Activated T-helper 17 cell treated with anti-CD3 and anti-CD28 coated beads, Interleukin-2, amount 50 U/mL, for 72 hours (primary cell): Measurements from ENCODE around the gene CLEC4M. TPM values are rescaled to one million over a fixed set of nuclear protein-coding genes. Genes with fewer than 3 reads are reported as not detected.
"Not testable (repeated sequence)": the region's sequence is repeated elsewhere in the genome, so short reads cannot be mapped to it uniquely, and the experiment has no call there.

Source experiments
- ATAC-seq: fragments of 150-1000 bp; cut with Tn5 transposase; replicated peaks from 2 replicates; pipeline ENCODE4 v1.10.0; 2021; ENCODE audit warnings: mild to moderate bottlenecking, moderate library complexity
- H3K27ac Mint-ChIP-seq: one replicate; pipeline ENCODE4 v1.8.0; 2022; ENCODE audit warnings: mixed read lengths
- H3K27me3 Mint-ChIP-seq: one replicate; pipeline ENCODE4 v1.8.0; 2022; ENCODE audit warnings: mixed read lengths
- H3K36me3 Mint-ChIP-seq: one replicate; pipeline ENCODE4 v1.8.0; 2022; ENCODE audit warnings: low read depth, mild to moderate bottlenecking, mixed read lengths
- H3K4me1 Mint-ChIP-seq: one replicate; pipeline ENCODE4 v1.8.0; 2022; ENCODE audit warnings: mixed read lengths
- H3K4me3 Mint-ChIP-seq: one replicate; pipeline ENCODE4 v1.8.0; 2022; ENCODE audit warnings: mild to moderate bottlenecking, mixed read lengths
- H3K9me3 Mint-ChIP-seq: one replicate; pipeline ENCODE4 v1.8.0; 2022; ENCODE audit warnings: mixed read lengths
- total RNA-seq, 2 donors: library from RNA; stranded (reverse); gene quantifications; one replicate each; pipeline ENCODE4 v1.2.3, GENCODE V29; 2022

CLEC4M gene
- total RNA-seq, 2 donors from 2014 or later: not detected

- Mint-ChIP-seq H3K27ac (no peak overlapping the region), H3K4me3 (no peak overlapping the region), H3K36me3 (no peaks in the 10 kb centered on the region), H3K9me3 (no peaks in the 10 kb centered on the region), H3K27me3 (peaks cover 19% of the 10 kb centered on the region), H3K4me1 (peaks cover 4% of the 10 kb centered on the region)
- ATAC-seq: no peak
These were observed 28.5 kb upstream of the CLEC4M start for GRCh38 chr19:7734220-7735203.

GRCh38 chr19:7736148-7736547 lies 26.9 kb upstream of the CLEC4M start:
- H3K9me3 Mint-ChIP-seq: no peaks in the 10 kb centered on the region
- H3K36me3 Mint-ChIP-seq: no peaks in the 10 kb centered on the region
- H3K27ac Mint-ChIP-seq: no peak overlapping the region
- peaks cover 4% of the 10 kb centered on the region for H3K4me1 Mint-ChIP-seq
- H3K4me3 Mint-ChIP-seq: no peak overlapping the region
- H3K27me3 Mint-ChIP-seq: peaks cover 26% of the 10 kb centered on the region
- no peak for ATAC-seq

- H3K27ac Mint-ChIP-seq: no peak overlapping the region
- peaks cover 4% of the 10 kb centered on the region for H3K4me1 Mint-ChIP-seq
- H3K9me3 Mint-ChIP-seq: no peaks in the 10 kb centered on the region
- H3K4me3 Mint-ChIP-seq: no peak overlapping the region
- no peaks in the 10 kb centered on the region for H3K36me3 Mint-ChIP-seq
- peaks cover 25% of the 10 kb centered on the region for H3K27me3 Mint-ChIP-seq
- ATAC-seq: no peak
These were observed 25.8 kb upstream of the CLEC4M start for GRCh38 chr19:7737215-7737614.

GRCh38 chr19:7738023-7738422 lies 25.0 kb upstream of the CLEC4M start:
- ATAC-seq: peak; percentile 94
- Mint-ChIP-seq H3K27ac (peak overlapping the region; percentile 60), H3K36me3 (no peaks in the 10 kb centered on the region), H3K4me1 (peaks cover 4% of the 10 kb centered on the region), H3K9me3 (no peaks in the 10 kb centered on the region), H3K27me3 (peaks cover 28% of the 10 kb centered on the region), H3K4me3 (no peak overlapping the region)

GRCh38 chr19:7739211-7739755 lies 23.8 kb upstream of the CLEC4M start:
- H3K36me3 Mint-ChIP-seq: no peaks in the 10 kb centered on the region
- H3K4me1 Mint-ChIP-seq: peaks cover 4% of the 10 kb centered on the region
- no peak overlapping the region for H3K27ac Mint-ChIP-seq
- H3K9me3 Mint-ChIP-seq: no peaks in the 10 kb centered on the region
- peaks cover 35% of the 10 kb centered on the region for H3K27me3 Mint-ChIP-seq
- ATAC-seq: no peak
- no peak overlapping the region for H3K4me3 Mint-ChIP-seq

GRCh38 chr19:7739801-7740681 lies 23.0 kb upstream of the CLEC4M start:
- Mint-ChIP-seq H3K36me3 (no peaks in the 10 kb centered on the region), H3K4me3 (no peak overlapping the region), H3K9me3 (no peaks in the 10 kb centered on the region), H3K27ac (no peak overlapping the region), H3K4me1 (peaks cover 4% of the 10 kb centered on the region), H3K27me3 (peaks cover 39% of the 10 kb centered on the region)
- no peak for ATAC-seq

GRCh38 chr19:7740682-7741054 lies 22.4 kb upstream of the CLEC4M start:
- Mint-ChIP-seq H3K4me3 (no peak overlapping the region), H3K9me3 (no peaks in the 10 kb centered on the region), H3K27me3 (peaks cover 39% of the 10 kb centered on the region), H3K4me1 (peaks cover 4% of the 10 kb centered on the region), H3K36me3 (no peaks in the 10 kb centered on the region), H3K27ac (no peak overlapping the region)
- no peak for ATAC-seq

- Mint-ChIP-seq H3K27ac (no peak overlapping the region), H3K27me3 (peaks cover 39% of the 10 kb centered on the region), H3K9me3 (no peaks in the 10 kb centered on the region), H3K36me3 (no peaks in the 10 kb centered on the region), H3K4me1 (peaks cover 4% of the 10 kb centered on the region), H3K4me3 (no peak overlapping the region)
- no peak for ATAC-seq
These were observed 20.5 kb upstream of the CLEC4M start for GRCh38 chr19:7742575-7742974.

GRCh38 chr19:7742991-7743390 lies 20.1 kb upstream of the CLEC4M start:
- Mint-ChIP-seq H3K4me1 (peaks cover 2% of the 10 kb centered on the region), H3K36me3 (no peaks in the 10 kb centered on the region), H3K9me3 (no peaks in the 10 kb centered on the region), H3K4me3 (no peak overlapping the region), H3K27me3 (peaks cover 42% of the 10 kb centered on the region), H3K27ac (no peak overlapping the region)
- ATAC-seq: no peak

- Mint-ChIP-seq H3K4me3 (no peak overlapping the region), H3K9me3 (no peaks in the 10 kb centered on the region), H3K36me3 (no peaks in the 10 kb centered on the region), H3K27me3 (peaks cover 46% of the 10 kb centered on the region), H3K27ac (no peak overlapping the region), H3K4me1 (no peaks in the 10 kb centered on the region)
- peak; percentile 35 for ATAC-seq
These were observed 19.6 kb upstream of the CLEC4M start for GRCh38 chr19:7743425-7743841.

GRCh38 chr19:7744199-7744786 lies 18.8 kb upstream of the CLEC4M start:
- no peaks in the 10 kb centered on the region for H3K9me3 Mint-ChIP-seq
- no peak overlapping the region for H3K4me3 Mint-ChIP-seq
- H3K36me3 Mint-ChIP-seq: no peaks in the 10 kb centered on the region
- H3K27me3 Mint-ChIP-seq: peaks cover 45% of the 10 kb centered on the region
- ATAC-seq: no peak
- H3K4me1 Mint-ChIP-seq: no peaks in the 10 kb centered on the region
- H3K27ac Mint-ChIP-seq: no peak overlapping the region

GRCh38 chr19:7744871-7745650 lies 18.0 kb upstream of the CLEC4M start:
- Mint-ChIP-seq H3K9me3 (peaks cover under 1% of the 10 kb centered on the region), H3K27ac (no peak overlapping the region), H3K36me3 (no peaks in the 10 kb centered on the region), H3K27me3 (peaks cover 41% of the 10 kb centered on the region), H3K4me3 (no peak overlapping the region), H3K4me1 (peaks cover under 1% of the 10 kb centered on the region)
- ATAC-seq: no peak

GRCh38 chr19:7746306-7746705 lies 16.7 kb upstream of the CLEC4M start:
- ATAC-seq, H3K36me3 Mint-ChIP-seq, H3K27ac Mint-ChIP-seq, H3K4me3 Mint-ChIP-seq: not testable (repeated sequence)
- H3K9me3 Mint-ChIP-seq: peaks cover 10% of the 10 kb centered on the region
- H3K4me1 Mint-ChIP-seq: peaks cover 13% of the 10 kb centered on the region
- H3K27me3 Mint-ChIP-seq: peaks cover 37% of the 10 kb centered on the region
